ENCODE measurements around the gene SLC16A2. TPM values are rescaled to one million over a fixed set of nuclear protein-coding genes. Genes with fewer than 3 reads are reported as not detected.

Gene SLC16A2
- total and polyA plus RNA-seq, 10 of the 15 experiments (the other 5 are each of a cell fraction or from before 2014, with no cell fraction given), result 0.08 to 0.13 TPM; not detected in 8

- in situ Hi-C loops (cut with MboI) (no loop called here), intact Hi-C loops (cut with micrococcal nuclease; ENCODE audit: unreplicated experiment) (no loop called here)
- Histone ChIP-seq H3K27ac (ENCODE audit: control insufficient read depth, insufficient read depth) (no peak overlapping the region), H3K4me1 (ENCODE audit: control insufficient read depth, insufficient read depth, low read length) (no peaks in the 10 kb centered on the region), H3K27me3 (replicated peaks in 1 of 2; ENCODE audit: control insufficient read depth in 2 of 2, insufficient read depth in 2 of 2, low read length in 1 of 2) (no peaks in the 10 kb centered on the region; a peak in 1 of 4 replicates), H3K9ac (ENCODE audit: control insufficient read depth, insufficient read depth, low read length) (no peak overlapping the region), H2AFZ (ENCODE audit: control insufficient read depth, low read depth, low read length) (no peak overlapping the region), H3K9me3 (replicated peaks; ENCODE audit: control insufficient read depth, insufficient read depth, low read length) (no peaks in the 10 kb centered on the region), H3K36me3 (ENCODE audit: control insufficient read depth in 2 of 2, insufficient read depth in 2 of 2, low read length in 1 of 2) (no peaks in the 10 kb centered on the region), H4K20me1 (ENCODE audit: control insufficient read depth, insufficient read depth) (no peaks in the 10 kb centered on the region), H3K79me2 (ENCODE audit: control insufficient read depth, insufficient read depth, low read length) (no peaks in the 10 kb centered on the region), H3K4me3 (no peak overlapping the region), H3K4me2 (ENCODE audit: control insufficient read depth, insufficient read depth) (no peak overlapping the region)
- no peak for DNase-seq (ENCODE audit: low read depth, low spot score)
- ATAC-seq, result no peak
- POLR2A ChIA-PET, result no interaction called here
- SMC1A ChIA-PET (ENCODE audit: uncharacterized antibody, unreplicated experiment), result no interaction called here
- RAD21 ChIA-PET (ENCODE audit: unreplicated experiment), result no interaction called here
- 0% methylated on average over 1 of the region's 1 CpG for WGBS (ENCODE audit: insufficient coverage, insufficient replicate concordance, low lambda C conversion rate, missing lambda C conversion rate)
- no TSS peak for BruUV-seq (replicated peaks)
- CTCF ChIA-PET, result no interaction called here
- no peak for FAIRE-seq
- TF ChIP-seq MEF2B (IDR thresholded peaks at IDR 0.05; ENCODE audit: partially characterized antibody, poor library complexity, severe bottlenecking) (no peak), ZNF24 (IDR thresholded peaks at IDR 0.05) (no peak), SP1 (IDR thresholded peaks at IDR 0.05; ENCODE audit: low read depth, low read length) (no peak), SPI1 (IDR thresholded peaks at IDR 0.05; ENCODE audit: borderline replicate concordance, insufficient read depth, low read depth, low read length) (no peak), NFYB (IDR thresholded peaks at IDR 0.05; ENCODE audit: insufficient read depth, low read depth, low read length) (no peak), ETV6 (conservative IDR thresholded peaks at IDR 0.05 in 1 of 2, IDR thresholded peaks at IDR 0.05 in 1 of 2; ENCODE audit: borderline replicate concordance in 1 of 2, low read depth in 1 of 2) (no peak), CUX1 (IDR thresholded peaks at IDR 0.05; ENCODE audit: insufficient replicate concordance, low read depth, low read length) (no peak), FOXM1 (IDR thresholded peaks at IDR 0.05; ENCODE audit: low read depth, low read length) (no peak), PAX8 (IDR thresholded peaks at IDR 0.05) (no peak), TBL1XR1 (IDR thresholded peaks at IDR 0.05; ENCODE audit: low read depth, low read length) (no peak), MTA2 (IDR thresholded peaks at IDR 0.05; ENCODE audit: low read depth) (no peak), CHD2 (IDR thresholded peaks at IDR 0.05; ENCODE audit: borderline replicate concordance, low read depth, low read length) (no peak)
- TF ChIP-seq, protein P1, sequence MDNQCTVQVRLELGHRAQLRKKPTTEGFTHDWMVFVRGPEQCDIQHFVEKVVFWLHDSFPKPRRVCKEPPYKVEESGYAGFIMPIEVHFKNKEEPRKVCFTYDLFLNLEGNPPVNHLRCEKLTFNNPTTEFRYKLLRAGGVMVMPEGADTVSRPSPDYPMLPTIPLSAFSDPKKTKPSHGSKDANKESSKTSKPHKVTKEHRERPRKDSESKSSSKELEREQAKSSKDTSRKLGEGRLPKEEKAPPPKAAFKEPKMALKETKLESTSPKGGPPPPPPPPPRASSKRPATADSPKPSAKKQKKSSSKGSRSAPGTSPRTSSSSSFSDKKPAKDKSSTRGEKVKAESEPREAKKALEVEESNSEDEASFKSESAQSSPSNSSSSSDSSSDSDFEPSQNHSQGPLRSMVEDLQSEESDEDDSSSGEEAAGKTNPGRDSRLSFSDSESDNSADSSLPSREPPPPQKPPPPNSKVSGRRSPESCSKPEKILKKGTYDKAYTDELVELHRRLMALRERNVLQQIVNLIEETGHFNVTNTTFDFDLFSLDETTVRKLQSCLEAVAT (IDR thresholded peaks at IDR 0.05), result no peak
- TF ChIP-seq, protein P2, sequence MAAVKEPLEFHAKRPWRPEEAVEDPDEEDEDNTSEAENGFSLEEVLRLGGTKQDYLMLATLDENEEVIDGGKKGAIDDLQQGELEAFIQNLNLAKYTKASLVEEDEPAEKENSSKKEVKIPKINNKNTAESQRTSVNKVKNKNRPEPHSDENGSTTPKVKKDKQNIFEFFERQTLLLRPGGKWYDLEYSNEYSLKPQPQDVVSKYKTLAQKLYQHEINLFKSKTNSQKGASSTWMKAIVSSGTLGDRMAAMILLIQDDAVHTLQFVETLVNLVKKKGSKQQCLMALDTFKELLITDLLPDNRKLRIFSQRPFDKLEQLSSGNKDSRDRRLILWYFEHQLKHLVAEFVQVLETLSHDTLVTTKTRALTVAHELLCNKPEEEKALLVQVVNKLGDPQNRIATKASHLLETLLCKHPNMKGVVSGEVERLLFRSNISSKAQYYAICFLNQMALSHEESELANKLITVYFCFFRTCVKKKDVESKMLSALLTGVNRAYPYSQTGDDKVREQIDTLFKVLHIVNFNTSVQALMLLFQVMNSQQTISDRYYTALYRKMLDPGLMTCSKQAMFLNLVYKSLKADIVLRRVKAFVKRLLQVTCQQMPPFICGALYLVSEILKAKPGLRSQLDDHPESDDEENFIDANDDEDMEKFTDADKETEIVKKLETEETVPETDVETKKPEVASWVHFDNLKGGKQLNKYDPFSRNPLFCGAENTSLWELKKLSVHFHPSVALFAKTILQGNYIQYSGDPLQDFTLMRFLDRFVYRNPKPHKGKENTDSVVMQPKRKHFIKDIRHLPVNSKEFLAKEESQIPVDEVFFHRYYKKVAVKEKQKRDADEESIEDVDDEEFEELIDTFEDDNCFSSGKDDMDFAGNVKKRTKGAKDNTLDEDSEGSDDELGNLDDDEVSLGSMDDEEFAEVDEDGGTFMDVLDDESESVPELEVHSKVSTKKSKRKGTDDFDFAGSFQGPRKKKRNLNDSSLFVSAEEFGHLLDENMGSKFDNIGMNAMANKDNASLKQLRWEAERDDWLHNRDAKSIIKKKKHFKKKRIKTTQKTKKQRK (IDR thresholded peaks at IDR 0.05; ENCODE audit: low read depth, low read length), result no peak
Measured at GRCh38 chrX:74450803-74451449, 29.6 kb downstream of the SLC16A2 start.
